CD4-positive, alpha-beta T cell (primary cell): ENCODE data around the gene SSB. TPM values are rescaled to one million over a fixed set of nuclear protein-coding genes. Genes with fewer than 3 reads are reported as not detected.

ENCODE experiments used
- ATAC-seq: fragments of 200-7000 bp; cut with Tn5 transposase; one replicate; pipeline ENCODE4 v1.10.0; 2022; ENCODE audit warnings: mild to moderate bottlenecking; ENCODE audit not compliant: poor library complexity
- CTCF ChIA-PET: fragments of 350-600 bp; sonication (Branson Sonifier 250); formaldehyde crosslinking; loops from one replicate; lab custom pipeline; 2021; ENCODE audit warnings: antibody characterized with exemption, inconsistent platforms; lab: Charles Lee
- POLR2A ChIA-PET: fragments of 350-600 bp; sonication (Branson Sonifier 250); formaldehyde crosslinking; loops from one replicate; lab custom pipeline; 2021; ENCODE audit warnings: antibody characterized with exemption, inconsistent platforms; lab: Charles Lee
- DNase-seq, 14 experiments: peaks; one replicate each; pipeline ENCODE4 v3.0.0-alpha.2; 2013 to 2020; ENCODE audit warnings: mixed read lengths in 2 of 14
- H3K27ac ChIP-seq, 2 donors: one replicate each; pipeline versions ENCODE4 v1.5.1 to v1.7.0; 2013; ENCODE audit warnings: low read length in 2 of 2, low read depth in 1 of 2, mild to moderate bottlenecking in 1 of 2
- H3K27me3 ChIP-seq, 2 experiments: 1 replicate in 1 of 2; 2 replicates in 1 of 2; pipeline versions ENCODE4 v1.6.1 to v1.7.0; 2013; ENCODE audit warnings: low read length in 2 of 2, control low read depth in 1 of 2, mild to moderate bottlenecking in 1 of 2, moderate library complexity in 1 of 2; ENCODE audit not compliant: insufficient read depth in 2 of 2, control insufficient read depth in 1 of 2
- H3K36me3 ChIP-seq: one replicate; pipeline ENCODE4 v1.6.1; 2013; ENCODE audit warnings: low read length, control low read depth; ENCODE audit not compliant: insufficient read depth
- H3K4me1 ChIP-seq: one replicate; pipeline ENCODE4 v1.6.1; 2013; ENCODE audit warnings: low read length, control low read depth; ENCODE audit not compliant: insufficient read depth
- H3K4me3 ChIP-seq: one replicate; pipeline ENCODE4 v1.5.1; 2013; ENCODE audit warnings: mild to moderate bottlenecking, low read length, moderate library complexity
- H3K9me3 ChIP-seq, 2 experiments: 1 replicate in 1 of 2; 2 replicates in 1 of 2; pipeline versions ENCODE4 v1.6.1 to v1.7.0; 2013; ENCODE audit warnings: low read length in 2 of 2, mild to moderate bottlenecking in 2 of 2, control low read depth in 1 of 2, moderate library complexity in 1 of 2; ENCODE audit not compliant: control insufficient read depth in 1 of 2, insufficient read depth in 1 of 2
- H3K27ac Mint-ChIP-seq: one replicate; pipeline ENCODE4 v1.8.0; 2020; ENCODE audit warnings: mixed read lengths
- H3K27me3 Mint-ChIP-seq: one replicate; pipeline ENCODE4 v1.8.0; 2021; ENCODE audit warnings: mixed read lengths
- H3K36me3 Mint-ChIP-seq: one replicate; pipeline ENCODE4 v1.8.0; 2021; ENCODE audit warnings: low read depth, mixed read lengths
- H3K4me1 Mint-ChIP-seq: one replicate; pipeline ENCODE4 v1.8.0; 2021; ENCODE audit warnings: low read depth, mixed read lengths
- H3K4me3 Mint-ChIP-seq: one replicate; pipeline ENCODE4 v1.8.0; 2020; ENCODE audit warnings: mild to moderate bottlenecking, mixed read lengths
- H3K9me3 Mint-ChIP-seq: one replicate; pipeline ENCODE4 v1.8.0; 2020; ENCODE audit warnings: mixed read lengths
- intact Hi-C, 2 experiments: fragments of 100-400 bp; cut with DNase I in 1 of 2; cut with micrococcal nuclease in 1 of 2; formaldehyde crosslinking; loops; one replicate each; pipeline versions ENCODE4 v1.15.1 to v1.9.0; 2023 to 2025; cut with DNase I, micrococcal nuclease
- total RNA-seq, 174 experiments: library from RNA in 2 of 174; stranded (reverse) in 2 of 174; gene quantifications; one replicate each; pipeline ENCODE4 v1.2.3 and lab custom pipeline; 2021 to 2026
- TF ChIP-seq, protein P1 (sequence below): fragments of 200-600 bp; IDR thresholded peaks from one replicate; pipeline ENCODE4 v1.8.0; 2022; ENCODE audit warnings: antibody characterized with exemption, mild to moderate bottlenecking

The SSB gene
- total RNA-seq, 2 experiments from 2014 or later, result 174 to 181 TPM

GRCh38 chr2:169860149-169860548 lies 61.5 kb downstream of the SSB start:
- ChIA-PET POLR2A (no interaction called here), CTCF (no interaction called here)
- Histone ChIP-seq H3K27me3 (no peaks in the 10 kb centered on the region), H3K9me3 (peaks cover 0 to 10% of the 10 kb centered on the region in 2 experiments), H3K27ac (no peak overlapping the region), H3K36me3 (peaks cover 4% of the 10 kb centered on the region), H3K4me1 (no peaks in the 10 kb centered on the region), H3K4me3 (no peak overlapping the region)
- H3K4me1 Mint-ChIP-seq, result peaks cover 30% of the 10 kb centered on the region
- H3K27me3 Mint-ChIP-seq, result no peaks in the 10 kb centered on the region
- peaks cover 19% of the 10 kb centered on the region for H3K36me3 Mint-ChIP-seq
- ATAC-seq (no peak), DNase-seq (no peak)
- H3K27ac Mint-ChIP-seq, result no peak overlapping the region
- H3K4me3 Mint-ChIP-seq, result no peak overlapping the region
- TF ChIP-seq, protein P1, sequence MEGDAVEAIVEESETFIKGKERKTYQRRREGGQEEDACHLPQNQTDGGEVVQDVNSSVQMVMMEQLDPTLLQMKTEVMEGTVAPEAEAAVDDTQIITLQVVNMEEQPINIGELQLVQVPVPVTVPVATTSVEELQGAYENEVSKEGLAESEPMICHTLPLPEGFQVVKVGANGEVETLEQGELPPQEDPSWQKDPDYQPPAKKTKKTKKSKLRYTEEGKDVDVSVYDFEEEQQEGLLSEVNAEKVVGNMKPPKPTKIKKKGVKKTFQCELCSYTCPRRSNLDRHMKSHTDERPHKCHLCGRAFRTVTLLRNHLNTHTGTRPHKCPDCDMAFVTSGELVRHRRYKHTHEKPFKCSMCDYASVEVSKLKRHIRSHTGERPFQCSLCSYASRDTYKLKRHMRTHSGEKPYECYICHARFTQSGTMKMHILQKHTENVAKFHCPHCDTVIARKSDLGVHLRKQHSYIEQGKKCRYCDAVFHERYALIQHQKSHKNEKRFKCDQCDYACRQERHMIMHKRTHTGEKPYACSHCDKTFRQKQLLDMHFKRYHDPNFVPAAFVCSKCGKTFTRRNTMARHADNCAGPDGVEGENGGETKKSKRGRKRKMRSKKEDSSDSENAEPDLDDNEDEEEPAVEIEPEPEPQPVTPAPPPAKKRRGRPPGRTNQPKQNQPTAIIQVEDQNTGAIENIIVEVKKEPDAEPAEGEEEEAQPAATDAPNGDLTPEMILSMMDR, result no peak
- no peaks in the 10 kb centered on the region for H3K9me3 Mint-ChIP-seq
- intact Hi-C loops, result no loop called here

Other genes with a start within 250 kb of the SSB start
- 1 to 10 TPM; 6.3 to 7.2 TPM for gene FASTKD1, start 225.0 kb upstream of the SSB start, total RNA-seq
- gene PPIG, start 214.5 kb upstream of the SSB start, total RNA-seq, result 10 to 100 TPM; 83.4 to 87.8 TPM
- gene CFAP210, start 104.5 kb upstream of the SSB start, total RNA-seq, result 1 to 10 TPM; 2.2 to 3.1 TPM
- 1 to 10 TPM; 4.5 to 6.5 TPM for gene PHOSPHO2, start 104.4 kb upstream of the SSB start, total RNA-seq
- gene KLHL23, start 65.0 kb upstream of the SSB start, total RNA-seq, result under 1 TPM; 0.36 to 0.39 TPM
- gene METTL5, start 26.0 kb downstream of the SSB start, total RNA-seq, result 10 to 100 TPM; 13.2 to 16.0 TPM
- gene UBR3, start 28.6 kb downstream of the SSB start, total RNA-seq, result 10 to 100 TPM; 32.1 to 35.2 TPM